ENCODE measurements around the gene ENG. TPM values are rescaled to one million over a fixed set of nuclear protein-coding genes. Genes with fewer than 3 reads are reported as not detected.
"Not testable (repeated sequence)": the region's sequence is repeated elsewhere in the genome, so short reads cannot be mapped to it uniquely, and the experiment has no call there.

The ENG gene
- total RNA-seq, 1 donor from 2014 or later, result 322 TPM

GRCh38 chr9:127841087-127841835 lies 13.2 kb downstream of the ENG start:
- intact Hi-C loops (cut with DNase I), result no loop called here
- peak overlapping the region; percentile 47 for H3K27ac ChIP-seq
- no peaks in the 10 kb centered on the region for H3K9me3 ChIP-seq
- H3K27me3 ChIP-seq, result no peaks in the 10 kb centered on the region
- DNase-seq, result no peak
- ATAC-seq, result no peak
- no peak for TF ChIP-seq CTCF (IDR thresholded peaks at IDR 0.05)
- peaks cover 30% of the 10 kb centered on the region for H3K36me3 ChIP-seq
- H3K4me3 ChIP-seq, result no peak overlapping the region
- H3K4me1 ChIP-seq, result peaks cover 56% of the 10 kb centered on the region

GRCh38 chr9:127838375-127839078 lies 15.9 kb downstream of the ENG start:
- TF ChIP-seq CTCF (IDR thresholded peaks at IDR 0.05), result no peak
- Histone ChIP-seq H3K9me3 (no peaks in the 10 kb centered on the region), H3K4me1 (peaks cover 71% of the 10 kb centered on the region), H3K36me3 (peaks cover 30% of the 10 kb centered on the region), H3K27ac (peak overlapping the region; percentile 91), H3K27me3 (no peaks in the 10 kb centered on the region), H3K4me3 (peak overlapping the region; percentile 8)
- DNase-seq (peak; percentile 86), ATAC-seq (peak; percentile 88)
- intact Hi-C loops (cut with DNase I), result no loop called here

GRCh38 chr9:127837346-127837745 lies 17.1 kb downstream of the ENG start:
- no peaks in the 10 kb centered on the region for H3K27me3 ChIP-seq
- peaks cover 19% of the 10 kb centered on the region for H3K36me3 ChIP-seq
- H3K4me3 ChIP-seq, result no peak overlapping the region
- peak overlapping the region; percentile 91 for H3K27ac ChIP-seq
- H3K4me1 ChIP-seq, result peaks cover 75% of the 10 kb centered on the region
- no peak for ATAC-seq
- no peaks in the 10 kb centered on the region for H3K9me3 ChIP-seq
- DNase-seq, result no peak
- intact Hi-C loops (cut with DNase I), result no loop called here
- no peak for TF ChIP-seq CTCF (IDR thresholded peaks at IDR 0.05)

GRCh38 chr9:127836561-127836960 lies 17.9 kb downstream of the ENG start:
- Histone ChIP-seq H3K4me3 (peak overlapping the region; percentile 16), H3K27ac (peak overlapping the region; percentile 91), H3K36me3 (peaks cover 11% of the 10 kb centered on the region), H3K4me1 (peaks cover 83% of the 10 kb centered on the region)
- DNase-seq; intact Hi-C loops (cut with DNase I); H3K9me3 ChIP-seq; H3K27me3 ChIP-seq; ATAC-seq: not testable (repeated sequence)

GRCh38 chr9:127835991-127836516 lies 18.4 kb downstream of the ENG start:
- H3K27ac ChIP-seq, result peak overlapping the region; percentile 91
- H3K9me3 ChIP-seq, result no peaks in the 10 kb centered on the region
- no peak for TF ChIP-seq CTCF (IDR thresholded peaks at IDR 0.05)
- DNase-seq (peak; percentile 80), ATAC-seq (peak; percentile 35)
- H3K4me3 ChIP-seq, result peak overlapping the region; percentile 16
- H3K27me3 ChIP-seq, result no peaks in the 10 kb centered on the region
- H3K36me3 ChIP-seq, result peaks cover 6% of the 10 kb centered on the region
- intact Hi-C loops (cut with DNase I), result no loop called here
- peaks cover 87% of the 10 kb centered on the region for H3K4me1 ChIP-seq

GRCh38 chr9:127833555-127833954 lies 20.9 kb downstream of the ENG start:
- Histone ChIP-seq H3K4me3 (no peak overlapping the region), H3K27ac (peak overlapping the region; percentile 91), H3K27me3 (no peaks in the 10 kb centered on the region), H3K4me1 (peaks cover 93% of the 10 kb centered on the region), H3K36me3 (peaks cover 16% of the 10 kb centered on the region), H3K9me3 (no peaks in the 10 kb centered on the region)
- no peak for TF ChIP-seq CTCF (IDR thresholded peaks at IDR 0.05)
- DNase-seq, result no peak
- no peak for ATAC-seq
- intact Hi-C loops (cut with DNase I), result no loop called here

All from upper lobe of right lung (tissue), 1 donor.